GM12891 (cell line): ENCODE measurements around the gene DOCK7.

Source experiments
- DNase-seq: peaks from one replicate; pipeline ENCODE4 v3.0.0; 2011; ENCODE audit warnings: low spot score; ENCODE audit not compliant: insufficient read length
- FAIRE-seq: peaks from 2 replicates; lab custom pipeline; 2011; peaks lifted over from hg19 to GRCh38; lab: Jason Lieb, UNC
- PAX5 ChIP-seq: IDR thresholded peaks from 2 replicates; pipeline ENCODE4 v1.6.1; 2011; ENCODE audit warnings: low read length, moderate library complexity, mild to moderate bottlenecking; ENCODE audit not compliant: insufficient read depth, severe bottlenecking
- POLR2A ChIP-seq: IDR thresholded peaks from 2 replicates; pipeline ENCODE4 v1.6.1; 2011; ENCODE audit warnings: low read depth, low read length, control low read depth
- POLR2AphosphoS5 ChIP-seq: IDR thresholded peaks from 2 replicates; pipeline ENCODE4 v1.6.1; 2011; ENCODE audit warnings: low read depth, low read length, control low read depth
- POU2F2 ChIP-seq: IDR thresholded peaks from 2 replicates; pipeline ENCODE4 v1.6.1; 2011; ENCODE audit warnings: low read depth, mild to moderate bottlenecking, control low read depth, low read length, moderate library complexity
- SPI1 ChIP-seq: IDR thresholded peaks from 2 replicates; pipeline ENCODE4 v1.6.1; 2011; ENCODE audit warnings: low read depth, low read length, control low read depth
- TAF1 ChIP-seq: IDR thresholded peaks from 2 replicates; pipeline ENCODE4 v1.6.1; 2011; ENCODE audit warnings: low read depth, low read length, control low read depth

The DOCK7 gene

GRCh38 chr1:62676611-62677356, 11.4 kb downstream of the DOCK7 start:
- no peak for TF ChIP-seq SPI1
- no peak for TF ChIP-seq TAF1
- TF ChIP-seq POLR2A: no peak
- no peak for TF ChIP-seq POLR2AphosphoS5
- no peak for TF ChIP-seq POU2F2
- DNase-seq (no peak), FAIRE-seq (no peak)

GRCh38 chr1:62673629-62674028, 14.6 kb downstream of the DOCK7 start:
- no peak for TF ChIP-seq TAF1
- TF ChIP-seq SPI1: no peak
- TF ChIP-seq PAX5: no peak
- TF ChIP-seq POLR2A: no peak
- TF ChIP-seq POU2F2: no peak
- no peak for TF ChIP-seq POLR2AphosphoS5
- DNase-seq (no peak), FAIRE-seq (no peak)

- TF ChIP-seq PAX5 (no peak), POLR2A (no peak), POLR2AphosphoS5 (no peak)
- FAIRE-seq: no peak
Observed at GRCh38 chr1:62672029-62672428, 16.2 kb downstream of the DOCK7 start.

GRCh38 chr1:62654744-62655143, 33.4 kb downstream of the DOCK7 start:
- DNase-seq: no peak
- no peak for TF ChIP-seq POLR2A
- TF ChIP-seq POU2F2: no peak
- TF ChIP-seq TAF1: no peak
- no peak for TF ChIP-seq SPI1
- no peak for TF ChIP-seq PAX5
- no peak for TF ChIP-seq POLR2AphosphoS5
- FAIRE-seq: no peak

More at GRCh38 chr1:62672029-62672428, 16.2 kb downstream of the DOCK7 start:
- no peak for DNase-seq

GRCh38 chr1:62652387-62652786, 35.8 kb downstream of the DOCK7 start:
- DNase-seq (no peak), FAIRE-seq (no peak)
- no peak for TF ChIP-seq POLR2AphosphoS5
- no peak for TF ChIP-seq POLR2A
- TF ChIP-seq SPI1: no peak
- TF ChIP-seq PAX5: no peak
- TF ChIP-seq POU2F2: no peak
- no peak for TF ChIP-seq TAF1

GRCh38 chr1:62643283-62643682, 44.9 kb downstream of the DOCK7 start:
- FAIRE-seq (no peak), DNase-seq (no peak)
- TF ChIP-seq POLR2A (no peak), PAX5 (no peak), POU2F2 (no peak), POLR2AphosphoS5 (no peak), SPI1 (no peak), TAF1 (no peak)

- no peak for TF ChIP-seq POLR2AphosphoS5
- FAIRE-seq: no peak
- no peak for DNase-seq
Observed at GRCh38 chr1:62637392-62638105, 50.6 kb downstream of the DOCK7 start.

GRCh38 chr1:62628506-62628905, 59.7 kb downstream of the DOCK7 start:
- TF ChIP-seq POLR2A (no peak), POLR2AphosphoS5 (no peak), POU2F2 (no peak), PAX5 (no peak), SPI1 (no peak), TAF1 (no peak)
- no peak for DNase-seq
- FAIRE-seq: no peak

- TF ChIP-seq POU2F2 (no peak), POLR2AphosphoS5 (no peak), SPI1 (peak; percentile 11; the same call in 1 of the 2 replicates)
- FAIRE-seq: no peak
- no peak for DNase-seq
Observed at GRCh38 chr1:62625415-62625814, 62.8 kb downstream of the DOCK7 start.

- no peak for TF ChIP-seq PAX5
- TF ChIP-seq POLR2A: no peak
- TF ChIP-seq SPI1: no peak
- TF ChIP-seq TAF1: no peak
- no peak for TF ChIP-seq POU2F2
- no peak for TF ChIP-seq POLR2AphosphoS5
- FAIRE-seq: peak; percentile 87
- peak; percentile 7 for DNase-seq
Observed at GRCh38 chr1:62621907-62622306, 66.3 kb downstream of the DOCK7 start.
